Measurements from ENCODE around the gene TMC4.
A peak's percentile ranks its signal among the peaks of the same experiment; 100 is the strongest.
"Not testable (repeated sequence)": the region's sequence is repeated elsewhere in the genome, so short reads cannot be mapped to it uniquely, and the experiment has no call there.

TMC4 gene

DNA sequence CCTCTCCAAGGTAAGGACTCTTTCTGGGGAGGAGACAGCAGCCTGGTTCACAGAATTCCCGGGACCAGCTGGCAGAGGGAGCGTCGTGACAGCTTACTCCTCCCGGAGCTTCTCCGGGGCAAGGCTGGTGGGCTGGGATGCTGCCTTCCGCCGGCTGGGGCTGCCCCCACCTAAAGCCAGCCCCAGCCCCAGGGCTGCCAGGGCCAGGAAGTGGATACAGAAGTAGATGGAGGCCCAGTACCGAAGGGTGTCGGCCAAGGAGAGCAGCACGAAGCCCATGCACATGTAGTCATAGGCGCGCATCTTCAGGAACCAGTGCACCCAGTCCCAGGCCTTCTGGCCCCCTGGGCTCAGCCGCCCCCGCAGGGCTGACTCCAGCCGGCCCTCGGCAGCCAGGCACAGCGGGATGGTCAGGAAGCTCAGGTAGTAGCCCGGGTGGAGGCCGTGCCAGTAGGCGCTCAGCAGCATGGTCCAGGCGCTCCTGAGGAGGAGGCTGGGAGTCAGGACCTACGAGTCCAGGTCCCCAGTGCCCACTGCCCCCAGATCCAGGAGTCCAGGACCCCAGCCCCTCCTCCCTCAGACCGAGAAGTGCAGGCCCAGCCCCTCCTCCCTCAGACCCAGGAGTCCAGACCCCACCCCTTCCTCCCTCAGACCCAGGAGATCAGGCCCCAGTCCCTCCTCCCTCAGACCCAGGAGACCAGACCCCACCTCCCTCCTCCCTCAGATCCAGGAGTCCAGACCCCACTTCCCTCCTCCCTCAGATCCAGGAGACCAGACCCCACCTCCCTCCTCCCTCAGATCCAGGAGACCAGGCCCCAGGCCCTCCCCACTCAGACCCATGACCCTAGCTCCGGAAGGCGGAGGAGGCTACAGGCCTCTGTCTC is 1.2 kb upstream of the TMC4 start:
- no peak for DNase-seq

GRCh38 chr19:54173359-54173699 is 369 bp upstream of the TMC4 start:
- DNase-seq = no peak

DNA sequence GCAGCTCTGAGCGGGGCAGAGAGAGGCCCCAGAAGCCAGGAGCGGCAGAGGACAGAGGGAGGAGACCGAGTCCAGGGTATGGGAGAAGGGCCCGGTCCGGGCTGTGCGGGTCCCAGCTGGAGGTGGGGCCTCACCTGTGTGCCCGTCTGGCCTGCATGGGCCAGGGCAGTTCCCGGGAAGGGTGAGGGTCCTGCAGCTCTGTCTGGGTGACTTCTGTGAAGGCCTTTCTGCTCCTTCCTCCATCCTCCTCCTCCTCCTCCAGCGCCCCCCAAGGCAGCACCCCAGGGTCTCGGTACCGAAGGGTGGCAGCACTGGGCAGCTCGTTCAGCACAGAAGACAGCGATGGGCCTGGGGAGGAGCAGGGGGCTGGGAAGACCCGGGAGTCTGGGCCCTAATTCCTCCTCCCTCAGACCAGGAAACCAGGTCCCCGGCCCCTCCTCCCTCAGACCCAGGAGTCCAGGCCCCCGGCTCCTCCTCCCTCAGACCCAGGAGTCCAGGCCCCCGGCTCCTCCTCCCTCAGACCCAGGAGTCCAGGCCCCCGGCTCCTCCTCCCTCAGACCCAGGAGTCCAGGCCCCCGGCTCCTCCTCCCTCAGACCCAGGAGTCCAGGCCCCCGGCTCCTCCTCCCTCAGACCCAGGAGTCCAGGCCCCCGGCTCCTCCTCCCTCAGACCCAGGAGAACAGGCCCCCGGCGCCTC is 1.1 kb downstream of the TMC4 start:
- not testable (repeated sequence) for DNase-seq

- DNase-seq = no peak
Measured at GRCh38 chr19:54169149-54169740, 3.7 kb downstream of the TMC4 start.

DNA sequence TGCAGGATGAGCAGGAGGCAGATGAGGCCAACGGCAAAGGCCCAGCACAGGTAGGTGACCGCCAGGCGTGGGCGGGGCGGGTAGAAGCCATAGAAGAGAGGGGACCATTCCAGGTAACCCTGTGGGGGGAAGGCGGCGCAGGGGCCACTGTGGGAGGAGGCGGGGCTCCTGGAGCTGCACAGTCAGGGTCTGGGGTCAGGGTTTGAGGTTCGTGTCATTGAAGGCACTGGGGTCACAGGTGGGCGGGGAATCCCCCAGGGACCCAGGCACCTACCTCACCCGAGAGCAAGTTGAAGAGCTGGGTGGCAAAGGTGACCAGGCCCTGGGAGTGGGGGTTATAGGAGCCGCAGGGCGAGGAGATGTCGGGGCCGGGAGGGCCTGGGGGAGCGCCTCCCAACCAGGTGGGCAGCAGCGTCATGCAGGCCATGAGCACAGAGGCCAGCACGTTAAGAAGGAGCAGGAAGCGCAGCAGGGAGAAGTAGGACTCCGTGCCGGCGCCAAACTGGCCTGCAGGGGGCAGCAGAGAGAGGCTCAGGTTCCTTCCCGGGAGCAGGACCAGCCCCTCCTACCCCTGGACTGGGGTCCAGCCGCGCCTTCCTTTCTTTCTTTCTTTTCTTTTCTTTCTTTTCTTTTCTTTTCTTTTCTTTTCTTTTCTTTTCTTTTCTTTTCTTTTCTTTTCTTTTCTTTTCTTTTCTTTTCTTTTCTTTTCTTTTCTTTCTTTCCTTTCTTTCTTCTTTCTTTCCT is 4.6 kb downstream of the TMC4 start:
- peak; percentile 85 to 88 for DNase-seq

DNA sequence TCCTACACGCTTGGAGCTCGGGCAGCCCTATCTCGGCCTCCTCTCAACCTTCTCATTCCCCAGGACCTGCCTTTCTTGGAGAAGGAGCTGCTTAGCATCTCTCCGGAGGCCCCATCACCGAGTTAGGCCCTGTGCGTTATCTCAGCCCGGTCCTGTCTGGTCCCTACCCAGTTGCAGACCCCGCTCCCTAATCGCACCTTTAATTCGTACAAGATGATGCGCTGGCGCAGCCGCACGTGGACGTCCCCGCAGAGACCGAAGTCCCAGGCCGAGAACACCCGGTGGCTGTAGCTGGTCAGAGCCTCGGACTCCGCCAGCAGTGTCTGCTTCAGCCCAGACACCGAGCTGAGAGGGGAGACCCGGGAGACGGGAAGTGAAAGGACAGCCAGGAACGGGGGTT is 7.7 kb downstream of the TMC4 start:
- no peak for DNase-seq

- peak; percentile 22 to 47 for DNase-seq
Measured at GRCh38 chr19:54164369-54165068, 8.4 kb downstream of the TMC4 start.

- no peak for DNase-seq
Measured at GRCh38 chr19:54162884-54163283, 10.1 kb downstream of the TMC4 start.

GRCh38 chr19:54162241-54162805 is 10.6 kb downstream of the TMC4 start:
- peak; percentile 47 to 67 for DNase-seq

- no peak for DNase-seq
Measured at GRCh38 chr19:54160854-54161253, 12.1 kb downstream of the TMC4 start.

DNA sequence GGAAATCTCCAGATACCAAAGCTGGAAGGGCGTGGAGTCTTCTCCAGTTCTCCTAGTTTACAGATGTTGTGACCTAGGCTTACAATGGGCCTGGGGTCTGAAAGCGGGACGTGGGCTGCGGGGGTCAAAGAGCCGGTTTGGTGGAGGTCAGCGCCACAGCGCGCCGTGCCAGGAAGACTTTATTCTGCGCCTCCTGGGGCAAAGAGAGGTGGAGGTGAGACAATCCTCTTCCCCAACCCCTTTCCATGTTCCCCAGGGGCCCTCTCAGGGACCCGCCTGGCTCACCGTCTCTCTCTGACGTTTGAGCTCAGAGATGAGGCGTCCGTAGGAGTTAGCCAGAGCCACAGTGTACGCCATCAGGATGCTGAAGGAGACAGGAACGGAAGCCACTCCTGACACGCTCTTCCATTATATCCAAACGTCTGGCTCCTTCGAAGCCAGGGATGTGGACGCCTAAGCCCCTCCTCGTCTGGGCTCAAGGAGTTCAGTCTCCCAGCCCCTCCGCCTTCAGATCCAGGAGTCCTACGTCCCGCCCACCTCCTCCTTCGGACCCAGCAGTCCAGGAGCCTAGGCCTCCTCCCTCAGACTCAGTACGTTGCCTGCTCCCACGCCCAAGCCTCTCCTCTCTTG is 12.7 kb downstream of the TMC4 start:
- DNase-seq = peak in 1 of 2 experiments; percentile 65

DNA sequence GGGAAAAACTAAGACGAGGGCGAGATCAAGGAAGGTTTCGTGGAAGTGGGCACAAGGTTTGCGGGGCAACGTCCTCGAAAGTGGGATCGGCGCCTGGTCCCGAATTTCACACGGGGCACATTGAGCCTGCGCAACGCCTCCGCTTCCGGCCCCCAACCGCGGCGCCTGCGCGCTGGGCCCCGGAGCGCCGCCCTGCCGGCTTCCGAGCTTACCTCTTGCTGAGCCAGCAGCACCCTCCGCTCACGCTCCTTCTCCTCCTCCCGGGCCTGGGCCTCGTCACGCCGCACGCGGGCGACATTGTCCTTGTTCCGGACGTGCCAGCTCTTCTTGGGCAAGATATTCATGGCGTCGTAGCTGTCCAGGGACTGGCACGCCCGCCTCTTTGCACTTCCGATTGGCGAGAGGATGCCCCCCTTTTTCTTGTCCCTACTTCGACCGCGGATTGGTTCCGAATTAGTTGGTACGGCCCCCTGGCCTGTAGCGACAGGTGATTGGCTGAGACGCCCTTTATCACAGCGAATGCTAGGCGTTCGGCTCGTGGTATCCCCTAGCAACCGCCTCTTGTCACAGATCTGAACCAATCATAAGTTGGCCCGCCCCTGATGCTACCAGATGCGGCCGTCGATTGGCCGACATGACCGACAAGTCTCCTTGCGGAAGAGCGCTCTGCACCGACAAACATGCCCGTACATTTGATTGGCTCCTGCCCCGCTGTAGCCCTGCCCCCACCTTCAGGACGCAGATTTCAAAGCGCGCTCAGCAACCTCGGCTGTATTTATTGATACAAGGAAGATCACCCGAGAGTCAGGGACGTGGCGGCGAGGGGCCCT is 13.4 kb downstream of the TMC4 start, which contains the start of gene LENG1:
TSS of gene LENG1 (minus strand) at position 370 of the 830 bp plus-strand sequence. CDS start at position 344, 26 bp downstream.
- peak; percentile 100 for DNase-seq

- DNase-seq = no peak
Measured at GRCh38 chr19:54158812-54159351, 14.1 kb downstream of the TMC4 start.

GRCh38 chr19:54156953-54157352 is 16.0 kb downstream of the TMC4 start:
- no peak for DNase-seq

- no peak for DNase-seq
Measured at GRCh38 chr19:54156490-54156889, 16.5 kb downstream of the TMC4 start.

- no peak for DNase-seq
Measured at GRCh38 chr19:54155694-54156093, 17.3 kb downstream of the TMC4 start.

- DNase-seq = no peak
Measured at GRCh38 chr19:54154603-54155345, 18.2 kb downstream of the TMC4 start.

GRCh38 chr19:54153731-54154326 is 19.1 kb downstream of the TMC4 start:
- no peak for DNase-seq

- DNase-seq = no peak
Measured at GRCh38 chr19:54152878-54153524, 20.0 kb downstream of the TMC4 start.

Measured in NCI-H1930 (cell line).